Sciatic nerve (tissue), 2 donors: ENCODE measurements around the gene LHCGR. TPM values are rescaled to one million over a fixed set of nuclear protein-coding genes. Genes with fewer than 3 reads are reported as not detected.
"Not testable (repeated sequence)": the region's sequence is repeated elsewhere in the genome, so short reads cannot be mapped to it uniquely, and the experiment has no call there.

Experiments
- ATAC-seq: fragments of 200-7000 bp; cut with Tn5 transposase; one replicate; pipeline ENCODE4 v1.9.1; 2020; ENCODE audit warnings: mild to moderate bottlenecking, moderate library complexity
- DNase-seq: peaks from one replicate; pipeline ENCODE4 v3.0.0-alpha.2; 2020; ENCODE audit warnings: low spot score
- intact Hi-C: fragments of 100-400 bp; cut with DNase I; formaldehyde crosslinking; loops from one replicate; pipeline ENCODE4 v1.14.2; 2022
- total RNA-seq: library from RNA; stranded (reverse); fragmentation: NEBNext Ultra II Directional; extraction: Animal tissue kit (Norgen Biotek cat#: 25700); gene quantifications from one replicate; pipeline ENCODE4 v1.2.1, GENCODE V29; 2021
- donor health status: DM: no; HTN: no; CAD: no.
- donor health status: DM: no; HTN: no; CAD: no.

Gene LHCGR
- total RNA-seq, 1 donor from 2014 or later, result 12.4 TPM

- intact Hi-C loops, result no loop called here
- no peak for DNase-seq
- ATAC-seq, result peak; percentile 32
Measured at GRCh38 chr2:48749291-48750127, 6.0 kb downstream of the LHCGR start.

- ATAC-seq (no peak), DNase-seq (no peak)
- intact Hi-C loops, result no loop called here
Measured at GRCh38 chr2:48747319-48747718, 8.2 kb downstream of the LHCGR start.

GRCh38 chr2:48739236-48739635 is 16.3 kb downstream of the LHCGR start:
- DNase-seq, ATAC-seq, intact Hi-C loops: not testable (repeated sequence)

GRCh38 chr2:48738806-48739205 is 16.7 kb downstream of the LHCGR start:
- intact Hi-C loops, result no loop called here
- ATAC-seq (no peak), DNase-seq (no peak)

GRCh38 chr2:48736251-48736650 is 19.3 kb downstream of the LHCGR start:
- no peak for ATAC-seq
- intact Hi-C loops, result no loop called here
- DNase-seq, result no peak

- DNase-seq, result peak; percentile 73
- intact Hi-C loops, result no loop called here
Measured at GRCh38 chr2:48734576-48735303, 20.8 kb downstream of the LHCGR start.

GRCh38 chr2:48733067-48733503 is 22.4 kb downstream of the LHCGR start:
- ATAC-seq (no peak), DNase-seq (no peak)
- intact Hi-C loops, result no loop called here

More at GRCh38 chr2:48734576-48735303, 20.8 kb downstream of the LHCGR start:
- ATAC-seq, result peak; percentile 34

- DNase-seq (no peak), ATAC-seq (no peak)
- intact Hi-C loops, result loop anchor here (5.0 kb wide), 1 partner anchor 127 kb away; no protein-coding TSS in a partner anchor
Measured at GRCh38 chr2:48728840-48729239, 26.7 kb downstream of the LHCGR start.

GRCh38 chr2:48728295-48728694 is 27.2 kb downstream of the LHCGR start:
- ATAC-seq (no peak), DNase-seq (no peak)
- intact Hi-C loops, result loop anchor here (5.0 kb wide), 1 partner anchor 126 kb away; no protein-coding TSS in a partner anchor

GRCh38 chr2:48727560-48727959 is 28.0 kb downstream of the LHCGR start:
- peak; percentile 57 for ATAC-seq
- intact Hi-C loops, result loop anchor here (5.0 kb wide), 1 partner anchor 125 kb away; no protein-coding TSS in a partner anchor
- no peak for DNase-seq

GRCh38 chr2:48725696-48726494 is 29.6 kb downstream of the LHCGR start:
- ATAC-seq (peak; percentile 22), DNase-seq (no peak)
- intact Hi-C loops, result loop anchor here (5.0 kb wide), 1 partner anchor 124 kb away; no protein-coding TSS in a partner anchor

- DNase-seq (no peak), ATAC-seq (no peak)
- intact Hi-C loops, result no loop called here
Measured at GRCh38 chr2:48724278-48724677, 31.2 kb downstream of the LHCGR start.

- DNase-seq, result no peak
- intact Hi-C loops, result no loop called here
- ATAC-seq, result no peak
Measured at GRCh38 chr2:48723129-48723528, 32.4 kb downstream of the LHCGR start.

- ATAC-seq (no peak), DNase-seq (no peak)
- intact Hi-C loops, result no loop called here
Measured at GRCh38 chr2:48722391-48722790, 33.1 kb downstream of the LHCGR start.

- ATAC-seq (no peak), DNase-seq (no peak)
- intact Hi-C loops, result no loop called here
Measured at GRCh38 chr2:48721158-48721557, 34.4 kb downstream of the LHCGR start.

GRCh38 chr2:48719480-48720177 is 35.9 kb downstream of the LHCGR start:
- DNase-seq, result no peak
- intact Hi-C loops, result no loop called here
- ATAC-seq, result peak; percentile 39

GRCh38 chr2:48717846-48718245 is 37.7 kb downstream of the LHCGR start:
- DNase-seq, result no peak
- intact Hi-C loops, result no loop called here

GRCh38 chr2:48715956-48716355 is 39.6 kb downstream of the LHCGR start:
- DNase-seq (no peak), ATAC-seq (no peak)
- intact Hi-C loops, result no loop called here

More at GRCh38 chr2:48717846-48718245, 37.7 kb downstream of the LHCGR start:
- ATAC-seq, result no peak
